Measurements from ENCODE around the gene ITGB1BP1.

- TF ChIP-seq CTCF (IDR thresholded peaks at IDR 0.05), result no peak
- TF ChIP-seq POLR2A (IDR thresholded peaks at IDR 0.05), result no peak
Measured at GRCh38 chr2:9397201-9397600, 26.1 kb downstream of the ITGB1BP1 start.

All from Peyer's patch (tissue), 4 donors.